Choroid plexus epithelial cell (primary cell): ENCODE results near the gene SH3GL1.
A peak's percentile ranks its signal among the peaks of the same experiment; 100 is the strongest.
"Not testable (repeated sequence)": the region's sequence is repeated elsewhere in the genome, so short reads cannot be mapped to it uniquely, and the experiment has no call there.

Experiments used
- DNase-seq: peaks from one replicate; pipeline ENCODE4 v3.0.0-alpha.2; 2010; ENCODE audit warnings: low read depth
- H3K4me3 ChIP-seq: 2 replicates; pipeline ENCODE4 v1.5.1; 2011; ENCODE audit warnings: low read depth, mild to moderate bottlenecking, control low read depth, low read length, moderate library complexity
- TF ChIP-seq, protein P1 (sequence below): conservative IDR thresholded peaks from 2 replicates; pipeline ENCODE4 v1.5.1; 2011; ENCODE audit warnings: low read depth, mild to moderate bottlenecking, control low read depth, inconsistent platforms, low read length, moderate library complexity

SH3GL1 gene

GRCh38 chr19:4357095-4357797 lies 43.1 kb downstream of the SH3GL1 start:
- TF ChIP-seq, protein P1, sequence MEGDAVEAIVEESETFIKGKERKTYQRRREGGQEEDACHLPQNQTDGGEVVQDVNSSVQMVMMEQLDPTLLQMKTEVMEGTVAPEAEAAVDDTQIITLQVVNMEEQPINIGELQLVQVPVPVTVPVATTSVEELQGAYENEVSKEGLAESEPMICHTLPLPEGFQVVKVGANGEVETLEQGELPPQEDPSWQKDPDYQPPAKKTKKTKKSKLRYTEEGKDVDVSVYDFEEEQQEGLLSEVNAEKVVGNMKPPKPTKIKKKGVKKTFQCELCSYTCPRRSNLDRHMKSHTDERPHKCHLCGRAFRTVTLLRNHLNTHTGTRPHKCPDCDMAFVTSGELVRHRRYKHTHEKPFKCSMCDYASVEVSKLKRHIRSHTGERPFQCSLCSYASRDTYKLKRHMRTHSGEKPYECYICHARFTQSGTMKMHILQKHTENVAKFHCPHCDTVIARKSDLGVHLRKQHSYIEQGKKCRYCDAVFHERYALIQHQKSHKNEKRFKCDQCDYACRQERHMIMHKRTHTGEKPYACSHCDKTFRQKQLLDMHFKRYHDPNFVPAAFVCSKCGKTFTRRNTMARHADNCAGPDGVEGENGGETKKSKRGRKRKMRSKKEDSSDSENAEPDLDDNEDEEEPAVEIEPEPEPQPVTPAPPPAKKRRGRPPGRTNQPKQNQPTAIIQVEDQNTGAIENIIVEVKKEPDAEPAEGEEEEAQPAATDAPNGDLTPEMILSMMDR: no peak
- H3K4me3 ChIP-seq: no peak overlapping the region

DNA sequence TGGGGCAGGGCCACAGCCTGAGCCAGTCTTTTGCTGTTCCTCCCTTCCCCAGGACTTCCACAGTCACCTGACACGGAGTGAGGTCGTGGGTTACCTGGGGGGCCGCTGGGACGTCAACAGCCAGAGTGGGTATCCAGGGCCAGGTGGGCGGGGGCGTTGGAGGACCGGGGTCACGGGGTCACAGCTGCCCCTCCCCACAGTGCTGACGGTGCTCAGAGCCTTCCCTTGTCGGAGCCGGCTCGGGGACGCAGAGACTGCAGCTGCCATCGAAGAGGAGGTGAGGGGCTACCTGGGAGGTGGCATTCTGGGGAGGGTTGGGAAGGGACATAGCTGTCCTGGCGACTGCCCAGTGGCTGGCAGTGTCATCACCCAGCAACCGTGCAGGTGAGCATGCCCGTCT lies 45.5 kb downstream of the SH3GL1 start:
- H3K4me3 ChIP-seq: no peak overlapping the region
- DNase-seq: no peak
- TF ChIP-seq, protein P1: no peak

More at GRCh38 chr19:4357095-4357797, 43.1 kb downstream of the SH3GL1 start:
- DNase-seq: no peak

- no peak for DNase-seq
- no peak overlapping the region for H3K4me3 ChIP-seq
- TF ChIP-seq, protein P1: no peak
Measured at GRCh38 chr19:4354282-4354681, 46.1 kb downstream of the SH3GL1 start.

- H3K4me3 ChIP-seq: no peak overlapping the region
- DNase-seq: peak; percentile 81
- TF ChIP-seq, protein P1: peak; percentile 78
Measured at GRCh38 chr19:4352701-4353121, 47.6 kb downstream of the SH3GL1 start.

DNA sequence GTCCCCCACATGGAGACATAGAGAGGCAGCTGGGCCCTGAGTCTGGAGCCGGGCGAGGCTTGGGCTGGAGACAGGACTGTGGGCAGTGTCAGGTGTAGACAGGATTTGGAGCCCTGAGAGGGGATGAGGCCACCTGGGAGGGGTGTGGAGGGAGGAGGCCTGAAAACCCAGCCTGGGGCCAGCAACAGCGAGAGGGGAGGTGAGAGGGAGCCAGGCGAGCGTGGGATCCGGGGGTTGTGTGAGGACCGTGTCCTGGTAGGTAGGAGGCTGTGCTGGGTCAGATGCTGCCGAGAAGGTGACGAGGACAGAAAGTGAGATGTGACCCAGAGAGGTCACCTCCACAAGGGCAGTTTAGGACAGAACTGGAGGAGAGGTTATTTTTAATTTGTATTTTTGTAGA lies 49.6 kb downstream of the SH3GL1 start:
- TF ChIP-seq, protein P1: no peak
- no peak for DNase-seq
- no peak overlapping the region for H3K4me3 ChIP-seq

DNA sequence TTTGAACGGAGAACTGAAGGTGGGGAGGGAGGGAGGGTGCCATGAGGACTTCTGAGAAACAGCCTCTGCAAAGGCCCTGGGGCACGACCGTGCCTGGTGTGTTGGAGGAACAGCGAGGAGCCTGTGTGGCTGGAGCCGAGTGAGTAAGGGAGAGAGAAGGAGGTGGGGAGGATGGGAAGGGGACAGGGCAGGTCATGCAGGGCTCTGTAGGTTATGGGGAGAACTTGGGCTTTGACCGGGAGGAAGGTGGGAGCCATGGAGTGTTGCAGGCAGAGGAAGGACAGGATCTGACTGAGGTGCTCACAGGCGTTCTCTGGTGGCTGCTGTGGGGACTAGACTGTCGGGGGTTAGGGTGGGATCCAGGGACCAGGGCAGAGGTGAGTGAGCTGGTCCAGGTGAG lies 50.2 kb downstream of the SH3GL1 start:
- DNase-seq: no peak
- H3K4me3 ChIP-seq: no peak overlapping the region
- TF ChIP-seq, protein P1: no peak

GRCh38 chr19:4349225-4349624 lies 51.1 kb downstream of the SH3GL1 start:
- H3K4me3 ChIP-seq, DNase-seq: not testable (repeated sequence)

GRCh38 chr19:4347521-4347920 lies 52.8 kb downstream of the SH3GL1 start:
- no peak for DNase-seq
- TF ChIP-seq, protein P1: no peak
- H3K4me3 ChIP-seq: no peak overlapping the region
